Progenitor cell of endocrine pancreas (in vitro differentiated cells): ENCODE results near the gene RPTOR. TPM values are rescaled to one million over a fixed set of nuclear protein-coding genes. Genes with fewer than 3 reads are reported as not detected.

ENCODE experiments used
- DNase-seq: peaks from one replicate; pipeline ENCODE4 v3.0.0; 2021; ENCODE audit warnings: low spot score; ENCODE audit not compliant: unreplicated experiment
- H3K27ac Mint-ChIP-seq: 2 replicates; pipeline ENCODE4 v1.8.0; 2021; ENCODE audit warnings: mild to moderate bottlenecking, moderate library complexity, mixed read lengths
- H3K27me3 Mint-ChIP-seq: 2 replicates; pipeline ENCODE4 v1.8.0; 2021; ENCODE audit warnings: mixed read lengths
- H3K36me3 Mint-ChIP-seq: 2 replicates; pipeline ENCODE4 v1.8.0; 2022; ENCODE audit warnings: mixed read lengths; ENCODE audit not compliant: insufficient read depth
- H3K4me1 Mint-ChIP-seq: 2 replicates; pipeline ENCODE4 v1.8.0; 2021; ENCODE audit warnings: low read depth, mixed read lengths
- H3K4me3 Mint-ChIP-seq: 2 replicates; pipeline ENCODE4 v1.8.0; 2021; ENCODE audit warnings: low read depth, mild to moderate bottlenecking, moderate library complexity, mixed read lengths
- H3K9me3 Mint-ChIP-seq: 2 replicates; pipeline ENCODE4 v1.8.0; 2021; ENCODE audit warnings: low read depth, mixed read lengths
- CTCF ChIP-seq: fragments of 200-600 bp; sonication (generic); IDR thresholded peaks from one replicate; pipeline ENCODE4 v1.5.0; 2021; ENCODE audit warnings: antibody characterized with exemption, mild to moderate bottlenecking; ENCODE audit not compliant: unreplicated experiment
- total RNA-seq: library from RNA; stranded (reverse); gene quantifications from 2 replicates; pipeline ENCODE4 v1.2.1, GENCODE V29; 2021

The RPTOR gene
- total RNA-seq, 1 donor from 2014 or later: 40.0 TPM

GRCh38 chr17:80790021-80790765, 245.6 kb downstream of the RPTOR start:
- TF ChIP-seq CTCF: no peak
- Mint-ChIP-seq H3K36me3 (peaks cover 5% of the 10 kb centered on the region), H3K27ac (no peak overlapping the region), H3K27me3 (no peaks in the 10 kb centered on the region), H3K9me3 (no peaks in the 10 kb centered on the region), H3K4me3 (no peak overlapping the region), H3K4me1 (no peaks in the 10 kb centered on the region)
- DNase-seq: no peak

GRCh38 chr17:80790981-80791742, 246.5 kb downstream of the RPTOR start:
- H3K9me3 Mint-ChIP-seq: no peaks in the 10 kb centered on the region
- no peak overlapping the region for H3K4me3 Mint-ChIP-seq
- no peaks in the 10 kb centered on the region for H3K27me3 Mint-ChIP-seq
- TF ChIP-seq CTCF: no peak
- peak overlapping the region; percentile 83 for H3K27ac Mint-ChIP-seq
- H3K4me1 Mint-ChIP-seq: no peaks in the 10 kb centered on the region
- H3K36me3 Mint-ChIP-seq: peaks cover 11% of the 10 kb centered on the region
- DNase-seq: no peak

- Mint-ChIP-seq H3K4me3 (no peak overlapping the region), H3K4me1 (no peaks in the 10 kb centered on the region), H3K36me3 (peaks cover 14% of the 10 kb centered on the region), H3K27me3 (no peaks in the 10 kb centered on the region), H3K9me3 (no peaks in the 10 kb centered on the region), H3K27ac (no peak overlapping the region)
- TF ChIP-seq CTCF: no peak
- DNase-seq: no peak
Observed at GRCh38 chr17:80791758-80792284, 247.2 kb downstream of the RPTOR start.

GRCh38 chr17:80792373-80792781, 247.7 kb downstream of the RPTOR start:
- Mint-ChIP-seq H3K36me3 (peaks cover 16% of the 10 kb centered on the region), H3K27ac (no peak overlapping the region), H3K9me3 (no peaks in the 10 kb centered on the region), H3K27me3 (no peaks in the 10 kb centered on the region), H3K4me3 (no peak overlapping the region), H3K4me1 (no peaks in the 10 kb centered on the region)
- no peak for DNase-seq
- TF ChIP-seq CTCF: no peak

- Mint-ChIP-seq H3K9me3 (no peaks in the 10 kb centered on the region), H3K36me3 (peaks cover 18% of the 10 kb centered on the region), H3K27ac (no peak overlapping the region), H3K4me3 (no peak overlapping the region), H3K27me3 (no peaks in the 10 kb centered on the region), H3K4me1 (no peaks in the 10 kb centered on the region)
- no peak for DNase-seq
- no peak for TF ChIP-seq CTCF
Observed at GRCh38 chr17:80793421-80793820, 248.8 kb downstream of the RPTOR start.
